T-helper 17 cell (primary cell): ENCODE data around the gene NUP98. TPM values are rescaled to one million over a fixed set of nuclear protein-coding genes. Genes with fewer than 3 reads are reported as not detected.

Experiments used
- ATAC-seq: fragments of 150-1000 bp; cut with Tn5 transposase; 2 replicates; pipeline ENCODE4 v1.10.0; 2021; ENCODE audit warnings: mild to moderate bottlenecking, moderate library complexity
- DNase-seq, 3 donors: peaks; one replicate each; pipeline versions ENCODE4 v3.0.0 to v3.0.0-alpha.2; 2020 to 2021
- H3K9me3 ChIP-seq: one replicate; pipeline ENCODE4 v1.7.0; 2013; ENCODE audit warnings: low read length, mild to moderate bottlenecking; ENCODE audit not compliant: control insufficient read depth, poor library complexity, severe bottlenecking
- H3K27ac Mint-ChIP-seq: one replicate; pipeline ENCODE4 v1.8.0; 2022; ENCODE audit warnings: mild to moderate bottlenecking, moderate library complexity, mixed read lengths
- H3K27me3 Mint-ChIP-seq: one replicate; pipeline ENCODE4 v1.8.0; 2022; ENCODE audit warnings: mixed read lengths
- H3K36me3 Mint-ChIP-seq: one replicate; pipeline ENCODE4 v1.8.0; 2022; ENCODE audit warnings: low read depth, mixed read lengths
- H3K4me1 Mint-ChIP-seq: one replicate; pipeline ENCODE4 v1.8.0; 2022; ENCODE audit warnings: mild to moderate bottlenecking, mixed read lengths
- H3K4me3 Mint-ChIP-seq: one replicate; pipeline ENCODE4 v1.8.0; 2022; ENCODE audit warnings: mild to moderate bottlenecking, moderate library complexity, mixed read lengths
- total RNA-seq, 4 donors: library from RNA in 2 of 4; stranded (reverse) in 2 of 4; gene quantifications; one replicate each; pipeline ENCODE4 v1.2.3 and lab custom pipeline; 2022 to 2026

The NUP98 gene
- total RNA-seq, 2 donors from 2014 or later: 120 to 128 TPM

DNA sequence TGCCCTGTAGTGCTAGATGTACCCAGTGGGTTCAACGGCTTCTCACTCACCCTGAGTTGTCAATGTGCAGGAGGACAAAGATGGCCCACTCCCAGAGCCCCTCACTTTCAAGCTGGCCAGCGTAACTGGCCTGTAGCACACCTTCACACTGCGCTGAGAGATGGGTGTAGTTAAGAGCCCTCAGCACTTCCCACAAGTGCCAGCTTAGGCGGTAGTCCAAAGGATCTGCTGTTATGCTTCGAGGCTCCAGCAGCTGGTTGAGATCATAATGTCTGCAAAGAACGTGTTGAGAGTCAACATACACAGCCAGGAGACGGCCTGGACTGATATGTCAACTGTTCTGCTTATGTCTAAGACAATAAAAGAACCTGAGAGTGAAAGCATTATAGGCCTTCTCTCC is 111.4 kb downstream of the NUP98 start:
- Mint-ChIP-seq H3K27ac (peak overlapping the region; percentile 59), H3K36me3 (peaks cover 2% of the 10 kb centered on the region), H3K4me1 (peaks cover 2% of the 10 kb centered on the region), H3K4me3 (no peak overlapping the region), H3K27me3 (no peaks in the 10 kb centered on the region)
- ATAC-seq: no peak
- no peak for DNase-seq
- no peaks in the 10 kb centered on the region for H3K9me3 ChIP-seq

DNA sequence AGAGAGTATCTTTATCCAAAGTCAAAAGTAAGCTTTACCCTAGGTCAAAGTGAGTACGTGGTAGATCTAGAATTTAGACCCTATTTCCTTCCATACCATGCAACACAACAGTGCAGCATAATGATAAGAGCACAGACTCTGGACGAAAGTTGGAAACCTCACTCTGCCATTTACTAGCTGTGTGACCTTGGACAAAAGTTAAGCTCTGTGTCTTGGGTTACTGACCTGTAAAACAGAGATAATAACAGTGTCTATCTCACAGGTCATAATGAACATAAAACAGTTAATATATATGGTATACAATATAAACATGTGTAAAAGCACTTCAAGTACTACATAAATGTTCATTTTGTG is 112.6 kb downstream of the NUP98 start:
- no peaks in the 10 kb centered on the region for H3K9me3 ChIP-seq
- Mint-ChIP-seq H3K4me1 (peaks cover 2% of the 10 kb centered on the region), H3K27me3 (no peaks in the 10 kb centered on the region), H3K36me3 (peaks cover 2% of the 10 kb centered on the region), H3K4me3 (no peak overlapping the region), H3K27ac (no peak overlapping the region)
- DNase-seq (no peak), ATAC-seq (no peak)

DNA sequence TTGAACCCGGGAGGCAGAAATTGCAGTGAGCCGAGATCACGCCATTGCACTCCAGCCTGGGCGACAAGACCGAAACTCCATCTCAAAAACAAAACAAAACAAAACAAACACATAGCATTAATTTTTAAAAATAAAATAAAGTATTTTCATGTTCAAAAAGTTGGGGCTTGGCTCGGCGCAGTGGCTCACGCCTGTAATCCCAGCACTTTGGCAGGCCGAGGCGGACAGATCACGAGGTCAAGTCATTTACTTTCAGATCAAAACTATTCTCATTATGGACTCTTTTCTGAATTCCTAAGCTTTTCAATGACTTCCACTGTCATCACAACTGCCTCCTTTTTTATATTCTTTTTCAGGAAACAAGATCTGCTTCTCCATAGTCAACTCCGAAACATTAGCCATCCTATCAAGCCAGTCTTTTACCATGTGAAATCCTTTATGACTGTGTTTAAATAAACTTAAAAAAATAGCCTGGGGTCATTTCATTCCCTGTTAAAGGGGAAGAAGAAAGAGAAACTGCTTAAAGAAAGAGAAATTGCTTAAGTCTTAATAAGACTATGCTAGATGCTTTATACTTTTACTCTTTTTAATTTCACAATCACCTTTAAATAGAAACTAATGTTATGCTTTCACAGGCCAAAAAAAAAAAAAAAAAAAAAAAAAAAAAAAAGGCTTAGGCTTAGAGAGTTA is 113.1 kb downstream of the NUP98 start:
- ATAC-seq (no peak), DNase-seq (no peak)
- Mint-ChIP-seq H3K27me3 (no peaks in the 10 kb centered on the region), H3K36me3 (peaks cover 6% of the 10 kb centered on the region), H3K4me1 (peaks cover 2% of the 10 kb centered on the region), H3K27ac (no peak overlapping the region), H3K4me3 (no peak overlapping the region)
- no peaks in the 10 kb centered on the region for H3K9me3 ChIP-seq

DNA sequence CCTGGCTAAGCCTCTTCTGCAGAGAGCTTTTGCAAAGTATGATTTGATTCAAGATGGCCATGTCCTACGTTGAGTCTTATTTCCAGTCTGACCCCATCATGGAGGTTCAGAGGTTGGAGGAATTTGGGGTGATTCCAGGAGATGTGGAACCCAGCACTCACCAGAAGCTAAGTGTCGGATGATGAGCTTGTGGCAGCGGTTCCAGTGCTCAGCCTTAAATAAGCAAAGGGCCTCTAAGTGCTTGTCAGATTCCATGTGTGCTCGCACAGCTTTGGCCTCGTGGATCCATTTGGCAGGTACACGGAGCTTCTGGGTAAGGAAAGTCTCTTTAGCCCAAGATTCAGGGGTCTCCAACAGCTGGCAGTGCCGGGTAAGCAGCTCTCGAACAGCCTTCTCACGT is 114.3 kb downstream of the NUP98 start:
- Mint-ChIP-seq H3K27me3 (no peaks in the 10 kb centered on the region), H3K36me3 (peaks cover 8% of the 10 kb centered on the region), H3K27ac (no peak overlapping the region)

DNA sequence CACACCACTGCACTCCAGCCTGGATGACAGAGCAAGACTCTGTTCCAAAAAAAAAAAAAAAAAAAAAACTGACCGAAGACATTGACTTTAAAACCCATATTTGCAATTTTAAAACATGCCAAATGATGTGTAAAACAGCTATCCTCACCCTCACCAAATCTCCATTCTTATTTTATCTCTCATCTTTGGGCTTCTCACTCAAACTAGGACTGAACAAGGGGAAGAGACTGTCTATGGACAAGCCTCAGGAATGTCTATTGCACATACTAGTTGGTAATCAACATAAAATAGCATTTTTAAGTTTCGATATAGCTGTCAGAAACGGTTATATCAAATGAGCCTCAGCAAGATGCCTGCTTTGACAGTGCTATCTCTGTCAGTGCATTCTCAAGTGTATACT is 118.3 kb downstream of the NUP98 start:
- H3K36me3 Mint-ChIP-seq: peaks cover 12% of the 10 kb centered on the region
- H3K27ac Mint-ChIP-seq: peak overlapping the region; percentile 39
- H3K4me1 Mint-ChIP-seq: peaks cover 2% of the 10 kb centered on the region
- H3K9me3 ChIP-seq: no peaks in the 10 kb centered on the region
- H3K27me3 Mint-ChIP-seq: no peaks in the 10 kb centered on the region
- ATAC-seq: no peak
- H3K4me3 Mint-ChIP-seq: peak overlapping the region; percentile 25
- DNase-seq: no peak

More for the DNA sequence above, 114.3 kb downstream of the NUP98 start:
- no peak overlapping the region for H3K4me3 Mint-ChIP-seq
- H3K4me1 Mint-ChIP-seq: peaks cover 2% of the 10 kb centered on the region
- DNase-seq: no peak
- ATAC-seq: no peak
- H3K9me3 ChIP-seq: no peaks in the 10 kb centered on the region

DNA sequence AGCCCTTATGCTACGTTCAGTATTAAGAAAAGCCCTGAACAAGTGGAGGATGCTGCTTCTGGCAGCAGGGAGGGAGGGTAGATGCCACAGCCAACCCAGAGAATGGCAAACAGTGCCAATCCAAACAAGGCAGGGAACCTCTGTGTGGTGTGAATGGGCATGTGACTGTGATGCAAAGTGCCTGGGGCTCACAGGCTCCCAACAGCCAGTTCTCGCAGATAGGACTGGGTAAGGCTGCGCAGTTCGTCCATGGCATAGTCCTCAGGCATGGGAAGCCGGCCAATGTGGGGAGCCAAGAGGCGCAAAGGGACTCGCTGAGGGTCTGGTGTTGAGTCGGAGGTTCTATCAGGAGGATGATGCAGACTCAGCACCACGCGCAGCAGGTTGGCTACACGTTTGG is 121.4 kb downstream of the NUP98 start:
- no peaks in the 10 kb centered on the region for H3K27me3 Mint-ChIP-seq
- peaks cover 6% of the 10 kb centered on the region for H3K4me1 Mint-ChIP-seq
- no peak overlapping the region for H3K4me3 Mint-ChIP-seq
- no peak for DNase-seq
- no peak for ATAC-seq
- H3K9me3 ChIP-seq: no peaks in the 10 kb centered on the region
- H3K36me3 Mint-ChIP-seq: peaks cover 20% of the 10 kb centered on the region
- H3K27ac Mint-ChIP-seq: no peak overlapping the region

DNA sequence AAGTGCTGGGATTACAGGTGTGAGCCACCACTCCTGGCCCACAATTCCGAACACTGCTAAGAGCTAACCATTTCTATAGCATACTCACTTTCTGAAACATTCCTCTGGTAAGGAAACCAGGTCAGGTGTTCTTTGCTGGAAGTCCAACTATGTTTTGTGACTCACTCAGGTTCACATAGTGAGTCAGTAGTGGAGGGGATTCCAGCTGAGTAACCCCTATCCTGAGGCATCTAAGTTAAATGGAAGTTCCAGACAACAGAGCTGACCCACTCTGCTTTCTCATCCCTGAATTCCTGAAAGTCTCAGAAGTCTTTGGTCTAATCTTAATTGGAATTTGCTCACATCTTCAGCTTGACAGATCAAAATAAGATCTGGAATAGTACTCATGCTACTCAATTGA is 123.2 kb downstream of the NUP98 start:
- no peak for ATAC-seq
- peaks cover 24% of the 10 kb centered on the region for H3K36me3 Mint-ChIP-seq
- DNase-seq: no peak
- no peaks in the 10 kb centered on the region for H3K9me3 ChIP-seq
- H3K27me3 Mint-ChIP-seq: no peaks in the 10 kb centered on the region
- H3K4me1 Mint-ChIP-seq: peaks cover 6% of the 10 kb centered on the region
- no peak overlapping the region for H3K27ac Mint-ChIP-seq
- H3K4me3 Mint-ChIP-seq: no peak overlapping the region

DNA sequence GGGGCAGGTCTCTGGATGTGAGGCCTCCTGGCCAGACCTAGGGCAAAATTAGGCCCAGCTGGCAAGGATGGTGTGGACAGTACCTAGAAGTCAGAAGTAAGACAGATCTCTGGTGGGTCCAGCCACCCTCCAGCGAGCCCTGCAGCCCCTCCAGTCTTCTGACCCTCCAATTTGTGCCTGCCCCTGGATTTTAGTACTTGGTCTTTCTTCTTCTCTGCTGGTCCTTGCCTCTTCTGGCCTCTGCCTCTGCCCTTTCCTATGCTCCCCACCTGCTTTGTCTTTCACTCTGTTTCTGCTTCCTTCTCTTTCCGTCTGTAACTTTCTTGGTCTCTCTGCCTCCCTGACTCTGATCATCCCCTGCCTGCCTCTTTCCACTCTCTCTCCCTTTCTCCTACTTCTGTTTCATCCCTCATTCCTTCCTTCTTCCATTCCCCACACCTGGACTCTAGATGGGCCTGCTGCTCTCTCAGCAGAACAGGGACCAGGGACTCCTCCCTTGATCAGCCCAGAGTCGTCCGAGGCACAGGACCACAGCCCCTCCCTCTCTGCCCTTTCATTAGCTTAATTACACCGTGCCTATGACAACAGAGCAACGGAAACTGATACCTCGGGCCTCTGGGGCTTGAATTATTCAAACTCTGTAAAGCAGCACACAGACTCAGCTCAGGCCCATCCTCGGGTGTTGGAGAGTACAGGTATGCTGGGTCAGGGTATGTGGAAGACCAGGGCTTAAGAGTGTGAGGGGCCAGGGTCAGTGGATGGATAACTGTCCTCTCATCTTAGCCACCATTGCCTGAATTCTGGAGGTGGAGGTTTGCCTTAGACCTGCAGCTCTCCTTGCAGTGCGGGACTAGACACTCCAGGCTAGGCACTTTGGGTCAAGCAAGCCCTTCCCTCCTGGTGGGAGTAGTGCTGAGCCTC is 125.8 kb downstream of the NUP98 start, which contains the start of gene CHRNA10:
TSS of gene CHRNA10 (minus strand) at position 51 of the 921 bp plus-strand sequence. CDS start 72 bp downstream, outside the sequence.
- peak within 1 kb of the TSS; percentile 59 for H3K27ac Mint-ChIP-seq
- DNase-seq: no peak
- H3K4me3 Mint-ChIP-seq: no peak within 1 kb of the TSS
- peaks cover 22% of the 10 kb centered on the region for H3K36me3 Mint-ChIP-seq
- ATAC-seq: no peak
- peaks cover 6% of the 10 kb centered on the region for H3K4me1 Mint-ChIP-seq
- H3K9me3 ChIP-seq: no peaks in the 10 kb centered on the region
- H3K27me3 Mint-ChIP-seq: no peaks in the 10 kb centered on the region

DNA sequence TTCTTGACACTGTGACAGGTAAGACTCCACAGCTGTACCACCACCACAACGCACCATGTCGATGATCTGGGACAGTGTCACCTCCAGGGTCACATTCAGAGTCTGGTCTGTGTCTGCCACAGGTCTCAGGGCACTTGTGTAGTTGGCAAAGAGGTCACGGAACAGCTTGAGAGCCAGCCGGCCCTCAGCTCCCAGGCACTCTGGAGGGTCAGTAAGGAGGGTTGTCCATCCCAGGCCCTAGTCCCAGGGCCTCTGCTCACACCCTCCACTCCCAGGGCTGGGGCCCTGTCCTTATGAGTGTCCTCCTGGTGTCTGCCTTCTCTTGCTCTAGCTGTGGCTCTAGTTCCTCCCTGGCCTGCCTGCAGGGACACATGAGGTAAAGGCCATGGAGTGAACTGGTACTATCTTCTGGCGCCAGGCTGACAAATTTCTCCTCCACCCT is 127.6 kb downstream of the NUP98 start:
- Mint-ChIP-seq H3K27me3 (no peaks in the 10 kb centered on the region), H3K4me3 (no peak overlapping the region), H3K4me1 (peaks cover 6% of the 10 kb centered on the region), H3K27ac (peak overlapping the region; percentile 59), H3K36me3 (peaks cover 20% of the 10 kb centered on the region)
- ATAC-seq (no peak), DNase-seq (no peak)
- H3K9me3 ChIP-seq: no peaks in the 10 kb centered on the region

DNA sequence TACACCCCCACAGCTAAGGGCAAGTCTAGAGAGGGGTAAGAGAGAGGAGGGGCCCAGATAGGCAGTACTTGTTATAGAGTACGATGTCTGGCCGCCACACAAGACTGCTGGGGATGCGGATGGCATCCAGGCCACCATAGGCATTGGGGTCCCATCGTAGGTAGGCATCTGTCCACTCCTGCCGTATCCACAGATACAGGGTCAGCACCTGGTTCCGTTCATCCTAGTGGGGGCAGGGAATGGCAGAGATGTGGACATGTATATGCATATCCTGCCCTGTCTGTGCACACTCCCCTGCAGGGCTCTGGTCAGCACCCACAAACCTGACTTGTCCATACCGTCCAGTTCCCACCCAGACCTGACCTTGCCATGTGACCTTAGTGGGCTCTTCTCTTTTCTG is 128.2 kb downstream of the NUP98 start:
- no peak for DNase-seq
- Mint-ChIP-seq H3K27me3 (no peaks in the 10 kb centered on the region), H3K36me3 (peaks cover 20% of the 10 kb centered on the region), H3K4me1 (peaks cover 6% of the 10 kb centered on the region), H3K4me3 (no peak overlapping the region), H3K27ac (no peak overlapping the region)
- no peak for ATAC-seq
- H3K9me3 ChIP-seq: no peaks in the 10 kb centered on the region

DNA sequence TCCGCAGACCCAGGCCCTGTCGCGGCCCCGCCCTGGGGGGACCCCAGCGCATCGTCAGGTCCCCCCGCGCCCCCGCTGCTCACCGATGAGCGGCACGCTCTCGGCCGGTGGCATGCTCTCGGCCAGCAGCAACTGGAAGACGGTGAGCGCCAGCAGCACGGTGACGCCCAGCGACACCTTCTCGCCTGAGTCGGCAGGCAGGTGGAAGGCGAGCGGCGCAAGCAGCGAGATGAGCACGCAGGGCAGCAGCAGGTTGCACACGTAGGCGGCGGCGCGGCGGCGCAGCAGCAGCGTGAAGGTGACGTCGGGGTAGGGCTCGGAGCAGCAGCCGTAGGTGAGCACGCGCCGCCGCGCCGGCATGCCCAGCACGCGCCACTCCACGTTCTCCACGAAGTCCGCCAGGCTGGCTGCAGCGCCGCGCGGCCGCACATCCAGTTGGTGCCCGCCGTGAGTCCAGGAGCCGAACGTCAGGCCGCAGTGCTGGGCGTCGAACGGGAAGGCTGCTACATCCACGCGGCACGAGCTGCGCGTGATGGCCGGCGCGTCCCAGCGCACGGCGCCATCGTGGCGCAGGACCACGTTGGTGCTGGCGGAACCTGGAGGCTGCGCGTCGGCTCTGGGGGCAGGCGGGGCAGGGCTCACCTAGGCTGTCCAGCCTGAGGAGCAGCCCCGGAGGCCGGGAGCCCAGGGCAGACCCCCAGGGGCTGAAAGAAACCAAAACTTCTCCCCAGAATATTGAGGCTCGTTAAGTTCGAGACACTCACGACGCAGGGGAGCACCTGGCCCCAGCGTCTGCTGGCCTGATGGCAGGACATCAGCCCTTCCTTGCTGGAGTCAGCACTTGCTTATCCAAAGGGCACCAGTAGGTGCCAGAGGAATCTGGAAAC is 130.0 kb downstream of the NUP98 start:
- no peaks in the 10 kb centered on the region for H3K27me3 Mint-ChIP-seq
- peaks cover 4% of the 10 kb centered on the region for H3K4me1 Mint-ChIP-seq
- no peaks in the 10 kb centered on the region for H3K9me3 ChIP-seq
- no peak for ATAC-seq
- H3K27ac Mint-ChIP-seq: no peak overlapping the region
- H3K4me3 Mint-ChIP-seq: no peak overlapping the region
- DNase-seq: no peak
- H3K36me3 Mint-ChIP-seq: peaks cover 20% of the 10 kb centered on the region

DNA sequence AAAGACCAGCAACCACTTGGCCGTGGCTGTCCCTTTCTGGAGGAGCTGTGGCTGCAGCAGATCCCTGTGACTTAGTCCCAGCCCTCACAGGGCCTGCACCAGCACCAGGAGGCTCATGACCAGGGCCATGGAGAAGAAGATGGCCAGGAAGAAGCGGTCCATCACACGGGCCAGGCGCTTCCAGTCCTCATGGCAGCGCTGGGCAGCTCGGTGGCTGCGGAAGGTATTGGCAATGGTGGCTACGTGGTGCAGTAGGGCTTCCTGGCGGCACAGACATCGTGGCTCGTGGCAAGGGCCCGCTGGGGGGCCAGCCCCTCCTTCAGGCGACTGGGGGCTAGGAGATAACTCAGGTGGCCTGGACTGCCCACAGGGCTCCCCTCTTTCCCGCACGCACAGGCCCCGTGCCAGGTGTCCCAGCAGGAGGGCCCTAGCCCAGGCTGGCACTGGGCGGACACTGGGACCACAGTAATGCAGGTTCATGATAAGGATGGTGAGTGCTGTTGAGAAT is 131.3 kb downstream of the NUP98 start:
- H3K4me1 Mint-ChIP-seq: peaks cover 2% of the 10 kb centered on the region
- no peak for ATAC-seq
- DNase-seq: no peak
- H3K4me3 Mint-ChIP-seq: no peak overlapping the region
- no peaks in the 10 kb centered on the region for H3K9me3 ChIP-seq
- no peaks in the 10 kb centered on the region for H3K27me3 Mint-ChIP-seq
- no peak overlapping the region for H3K27ac Mint-ChIP-seq
- H3K36me3 Mint-ChIP-seq: peaks cover 16% of the 10 kb centered on the region
